ENCODE data around the gene S100PBP. TPM values are rescaled to one million over a fixed set of nuclear protein-coding genes. Genes with fewer than 3 reads are reported as not detected.

The S100PBP gene
- total RNA-seq, 4 donors from 2014 or later, result 44.3 to 178 (median 58.1) TPM

DNA sequence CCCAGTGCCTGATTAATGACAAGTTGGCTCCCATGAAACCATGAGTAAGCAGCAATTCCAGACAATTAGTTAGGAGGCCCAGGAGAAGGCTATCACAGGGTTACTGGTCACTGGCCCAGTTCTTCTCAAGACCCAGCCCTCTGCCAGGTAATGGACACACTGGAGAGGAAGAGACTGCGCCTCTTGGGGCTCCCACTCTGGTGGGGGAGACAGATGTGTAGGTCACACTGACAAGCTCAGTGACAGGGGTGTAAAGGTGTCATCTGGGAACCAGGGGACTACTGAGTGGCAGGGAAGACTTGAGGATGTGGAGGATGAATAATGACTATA, 73.8 kb downstream of the S100PBP start:
- Histone ChIP-seq H3K27me3 (peaks cover 0 to 11% of the 10 kb centered on the region in 2 donors), H3K36me3 (peaks cover 0 to 8% (median 0%) of the 10 kb centered on the region in 3 donors), H3K9me3 (no peaks in the 10 kb centered on the region), H3K4me3 (no peak overlapping the region), H3K4me1 (peaks cover 0 to 34% (median 6%) of the 10 kb centered on the region in 4 donors), H3K27ac (no peak overlapping the region)
- TF ChIP-seq POLR2A (IDR thresholded peaks at IDR 0.05), result no peak
- TF ChIP-seq, protein P1, sequence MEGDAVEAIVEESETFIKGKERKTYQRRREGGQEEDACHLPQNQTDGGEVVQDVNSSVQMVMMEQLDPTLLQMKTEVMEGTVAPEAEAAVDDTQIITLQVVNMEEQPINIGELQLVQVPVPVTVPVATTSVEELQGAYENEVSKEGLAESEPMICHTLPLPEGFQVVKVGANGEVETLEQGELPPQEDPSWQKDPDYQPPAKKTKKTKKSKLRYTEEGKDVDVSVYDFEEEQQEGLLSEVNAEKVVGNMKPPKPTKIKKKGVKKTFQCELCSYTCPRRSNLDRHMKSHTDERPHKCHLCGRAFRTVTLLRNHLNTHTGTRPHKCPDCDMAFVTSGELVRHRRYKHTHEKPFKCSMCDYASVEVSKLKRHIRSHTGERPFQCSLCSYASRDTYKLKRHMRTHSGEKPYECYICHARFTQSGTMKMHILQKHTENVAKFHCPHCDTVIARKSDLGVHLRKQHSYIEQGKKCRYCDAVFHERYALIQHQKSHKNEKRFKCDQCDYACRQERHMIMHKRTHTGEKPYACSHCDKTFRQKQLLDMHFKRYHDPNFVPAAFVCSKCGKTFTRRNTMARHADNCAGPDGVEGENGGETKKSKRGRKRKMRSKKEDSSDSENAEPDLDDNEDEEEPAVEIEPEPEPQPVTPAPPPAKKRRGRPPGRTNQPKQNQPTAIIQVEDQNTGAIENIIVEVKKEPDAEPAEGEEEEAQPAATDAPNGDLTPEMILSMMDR (IDR thresholded peaks at IDR 0.05), result no peak
- no peak for DNase-seq

GRCh38 chr1:32891630-32892029, 74.2 kb downstream of the S100PBP start:
- H3K27me3 ChIP-seq, result peaks cover 0 to 6% of the 10 kb centered on the region in 2 donors
- peaks cover 0 to 30% (median 4%) of the 10 kb centered on the region in 4 donors for H3K4me1 ChIP-seq
- no peak overlapping the region for H3K27ac ChIP-seq
- peaks cover 0 to 8% (median 0%) of the 10 kb centered on the region in 3 donors for H3K36me3 ChIP-seq
- H3K9me3 ChIP-seq, result no peaks in the 10 kb centered on the region
- DNase-seq, result no peak
- TF ChIP-seq, protein P1 (IDR thresholded peaks at IDR 0.05), result no peak
- TF ChIP-seq POLR2A (IDR thresholded peaks at IDR 0.05), result no peak
- H3K4me3 ChIP-seq, result no peak overlapping the region

GRCh38 chr1:32892368-32893197, 75.1 kb downstream of the S100PBP start:
- TF ChIP-seq, protein P1 (IDR thresholded peaks at IDR 0.05), result peak; percentile 1 to 81 (median 58)
- no peak for TF ChIP-seq POLR2A (IDR thresholded peaks at IDR 0.05)
- H3K27me3 ChIP-seq, result no peaks in the 10 kb centered on the region
- H3K36me3 ChIP-seq, result peaks cover 0 to 11% (median 0%) of the 10 kb centered on the region in 3 donors
- DNase-seq, result peak in 2 of 3 donors; percentile 76 to 77
- H3K9me3 ChIP-seq, result no peaks in the 10 kb centered on the region
- peak overlapping the region in 3 of 4 donors; percentile 26 to 54 (median 43) for H3K27ac ChIP-seq
- H3K4me1 ChIP-seq, result peaks cover 0 to 27% (median 4%) of the 10 kb centered on the region in 4 donors
- peak overlapping the region; percentile 27 to 53 (median 49) for H3K4me3 ChIP-seq

DNA sequence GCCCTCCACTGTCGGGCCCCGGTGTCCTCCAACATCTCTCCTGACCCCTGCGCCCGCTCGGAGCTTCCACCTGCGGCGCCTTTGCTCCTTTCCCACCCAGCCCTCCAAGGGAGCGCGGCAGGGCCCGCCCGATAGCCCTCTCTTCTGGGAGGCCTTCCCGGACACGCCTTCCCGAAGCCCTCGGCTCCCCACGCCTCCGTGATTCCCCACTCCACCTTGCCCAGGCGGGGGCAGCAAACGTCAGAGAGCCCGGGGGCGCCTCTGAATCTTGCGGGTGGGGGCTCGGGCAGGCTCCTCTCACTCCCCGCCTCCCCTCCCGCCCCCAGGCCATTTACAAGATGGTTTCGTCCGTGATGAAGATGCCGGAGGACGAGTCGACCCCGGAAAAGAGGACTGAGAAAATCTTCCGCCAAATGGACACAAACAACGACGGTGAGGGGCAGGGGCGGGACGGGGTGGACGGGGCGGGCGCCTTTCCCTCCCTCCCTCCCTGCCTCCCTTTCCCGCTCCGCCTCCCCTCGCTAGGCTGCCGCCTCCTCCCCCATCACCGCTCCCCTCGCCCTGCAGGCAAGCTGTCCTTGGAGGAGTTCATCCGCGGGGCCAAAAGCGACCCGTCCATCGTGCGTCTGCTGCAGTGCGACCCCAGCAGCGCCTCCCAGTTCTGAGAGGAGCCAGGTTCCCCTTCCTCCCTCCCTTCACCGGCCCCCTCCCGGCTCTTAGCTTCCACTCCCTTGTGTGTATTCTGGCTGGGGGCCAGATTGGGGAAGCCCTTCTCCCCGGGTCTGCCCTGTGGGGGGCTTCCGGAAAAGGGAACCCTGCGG, 76.0 kb downstream of the S100PBP start:
- peak overlapping the region in 3 of 4 donors; percentile 26 to 54 (median 43) for H3K27ac ChIP-seq
- peak in 2 of 3 donors; percentile 79 to 83 for DNase-seq
- H3K27me3 ChIP-seq, result no peaks in the 10 kb centered on the region

More for the DNA sequence above, 76.0 kb downstream of the S100PBP start:
- Histone ChIP-seq H3K36me3 (peaks cover 0 to 11% (median 0%) of the 10 kb centered on the region in 3 donors), H3K9me3 (no peaks in the 10 kb centered on the region), H3K4me3 (peak overlapping the region; percentile 27 to 53 (median 49)), H3K4me1 (peaks cover 0 to 27% (median 4%) of the 10 kb centered on the region in 4 donors)
- TF ChIP-seq, protein P1 (IDR thresholded peaks at IDR 0.05), result peak in 1 of 6 experiments; percentile 1
- no peak for TF ChIP-seq POLR2A (IDR thresholded peaks at IDR 0.05)

Measured in Peyer's patch (tissue), 4 donors.